SK-N-SH (cell line): ENCODE data around the gene CIB4. TPM values are rescaled to one million over a fixed set of nuclear protein-coding genes. Genes with fewer than 3 reads are reported as not detected.

ENCODE experiments used
- CTCF ChIA-PET: fragments of 300-600, 350-600 bp; formaldehyde crosslinking; extraction: SDS; loops from one replicate; lab custom pipeline; 2021; lab: Yijun Ruan, JAX
- POLR2A ChIA-PET: fragments of 350-600 bp; sonication (Branson Sonifier 250); formaldehyde crosslinking; extraction: SDS; loops from one replicate; lab custom pipeline; 2020; ENCODE audit warnings: antibody characterized with exemption, inconsistent platforms; lab: Yijun Ruan, JAX
- DNase-seq: peaks from one replicate; pipeline ENCODE4 v3.0.0; 2012
- H2AFZ ChIP-seq: fragments of 200-600 bp; sonication (generic); 2 replicates; pipeline ENCODE4 v1.8.1; 2016; ENCODE audit warnings: antibody characterized with exemption, mild to moderate bottlenecking, low read depth
- H3F3A ChIP-seq: fragments of 200-600 bp; sonication (generic); replicated peaks from 2 replicates; pipeline ENCODE3; 2016; ENCODE audit warnings: antibody characterized with exemption, mild to moderate bottlenecking; ENCODE audit not compliant: insufficient read depth
- H3K27ac ChIP-seq, 2 experiments: fragments of 200-500 bp in 1 of 2; fragments of 200-600 bp in 1 of 2; sonication (Bioruptor generic) in 1 of 2; sonication (generic), shearing (Covaris generic) in 1 of 2; 2 replicates each; pipeline versions ENCODE4 v1.5.1 to v1.6.1; 2014 to 2016; ENCODE audit warnings: low read depth in 2 of 2, inconsistent platforms in 1 of 2, low read length in 1 of 2, mild to moderate bottlenecking in 1 of 2, mixed read lengths in 1 of 2
- H3K27me3 ChIP-seq: fragments of 200-600 bp; sonication (generic), shearing (Covaris generic); 2 replicates; pipeline ENCODE4 v1.6.1; 2016; ENCODE audit warnings: mixed run types; ENCODE audit not compliant: insufficient read depth
- H3K36me3 ChIP-seq, 2 experiments: fragments of 200-500 bp in 1 of 2; fragments of 200-600 bp in 1 of 2; sonication (Bioruptor generic) in 1 of 2; sonication (generic) in 1 of 2; replicated peaks in 1 of 2; 2 replicates each; pipeline versions ENCODE3 to v1.5.1; 2014 to 2016; ENCODE audit warnings: low read length in 1 of 2, mild to moderate bottlenecking in 1 of 2; ENCODE audit not compliant: insufficient read depth in 2 of 2, control insufficient read depth in 1 of 2
- H3K4me1 ChIP-seq, 2 experiments: fragments of 200-500 bp in 1 of 2; fragments of 200-600 bp in 1 of 2; sonication (Bioruptor generic) in 1 of 2; sonication (generic), shearing (Covaris generic) in 1 of 2; 2 replicates each; pipeline versions ENCODE4 v1.5.1 to v1.6.1; 2014 to 2016; ENCODE audit warnings: low read depth in 1 of 2, low read length in 1 of 2, mixed run types in 1 of 2; ENCODE audit not compliant: insufficient read depth in 2 of 2, control insufficient read depth in 1 of 2
- H3K4me2 ChIP-seq: fragments of 200-600 bp; sonication (generic), shearing (Covaris generic); 2 replicates; pipeline ENCODE4 v1.6.1; 2017; ENCODE audit warnings: mixed run types
- H3K4me3 ChIP-seq, 2 experiments: fragments of 200-500 bp in 1 of 2; fragments of 200-600 bp in 1 of 2; sonication (Bioruptor generic) in 1 of 2; sonication (generic), shearing (Covaris generic) in 1 of 2; 2 replicates each; pipeline versions ENCODE4 v1.5.1 to v1.8.1; 2014 to 2016; ENCODE audit warnings: low read depth in 2 of 2, inconsistent platforms in 1 of 2, low read length in 1 of 2, mild to moderate bottlenecking in 1 of 2, mixed read lengths in 1 of 2, moderate library complexity in 1 of 2
- H3K79me2 ChIP-seq: fragments of 200-600 bp; sonication (generic); 2 replicates; pipeline ENCODE4 v1.8.1; 2017; ENCODE audit warnings: mild to moderate bottlenecking; ENCODE audit not compliant: insufficient read depth
- H3K9ac ChIP-seq: fragments of 200-600 bp; sonication (generic); 2 replicates; pipeline ENCODE4 v1.6.1; 2017; ENCODE audit warnings: mixed run types
- H3K9me2 ChIP-seq: fragments of 200-600 bp; sonication (generic); 2 replicates; pipeline ENCODE4 v1.6.1; 2017; ENCODE audit warnings: mixed run types
- H3K9me3 ChIP-seq: fragments of 200-600 bp; sonication (generic); 2 replicates; pipeline ENCODE4 v1.6.1; 2017; ENCODE audit warnings: mixed run types, mild to moderate bottlenecking, moderate library complexity
- H4K20me1 ChIP-seq: fragments of 200-600 bp; sonication (generic); 2 replicates; pipeline ENCODE4 v1.6.1; 2017; ENCODE audit warnings: mild to moderate bottlenecking, mixed run types; ENCODE audit not compliant: insufficient read depth
- EZH2phosphoT487 ChIP-seq: fragments of 200-600 bp; sonication (generic); IDR thresholded peaks from 2 replicates; pipeline ENCODE4 v1.6.1; 2017; ENCODE audit warnings: low read depth, mixed run types, mild to moderate bottlenecking, antibody characterized with exemption, moderate library complexity, borderline replicate concordance
- FOXM1 ChIP-seq: IDR thresholded peaks from 2 replicates; pipeline ENCODE4 v1.4.0; 2012; ENCODE audit warnings: low read depth, mild to moderate bottlenecking
- GABPA ChIP-seq: IDR thresholded peaks from 2 replicates; pipeline ENCODE4 v1.4.0; 2012; ENCODE audit warnings: low read depth, mild to moderate bottlenecking
- IRF3 ChIP-seq: fragments of 150-350 bp; IDR thresholded peaks from 2 replicates; pipeline ENCODE4 v1.6.1; 2016; ENCODE audit warnings: mild to moderate bottlenecking, low read depth, low read length
- JUND ChIP-seq: IDR thresholded peaks from 2 replicates; pipeline ENCODE4 v1.4.0; 2012
- MAX ChIP-seq: IDR thresholded peaks from 2 replicates; pipeline ENCODE4 v1.4.0; 2012; ENCODE audit warnings: low read depth
- MEF2A ChIP-seq: IDR thresholded peaks from 2 replicates; pipeline ENCODE4 v1.4.0; 2012; ENCODE audit warnings: low read depth, borderline replicate concordance
- NFIC ChIP-seq: IDR thresholded peaks from 2 replicates; pipeline ENCODE4 v1.4.0; 2012; ENCODE audit warnings: borderline replicate concordance
- PBX3 ChIP-seq: IDR thresholded peaks from 2 replicates; pipeline ENCODE4; 2012
- RCOR1 ChIP-seq: fragments of 150-350 bp; IDR thresholded peaks from 2 replicates; pipeline ENCODE4 v1.6.1; 2017; ENCODE audit warnings: antibody characterized with exemption, low read length
- TEAD4 ChIP-seq: IDR thresholded peaks from 2 replicates; pipeline ENCODE4 v1.4.0; 2012; ENCODE audit warnings: mild to moderate bottlenecking, borderline replicate concordance; ENCODE audit not compliant: insufficient read depth
- YY1 ChIP-seq: IDR thresholded peaks from 2 replicates; pipeline ENCODE4 v1.4.0; 2012; ENCODE audit warnings: low read depth, mild to moderate bottlenecking
- WGBS: methylation state at CpG from one replicate; pipeline ENCODE4 v1.1.6; 2017; ENCODE audit warnings: low lambda C conversion rate; 5-methylcytosine and 5-hydroxymethylcytosine counted together
- polyA plus RNA-seq, 3 experiments: library from polyadenylated mRNA; depleted of rRNA; stranded (reverse); fragments of >200 nt; gene quantifications; 2 replicates each; pipeline ENCODE4 v1.2.3, GENCODE V29; 2012
- TF ChIP-seq, protein P1 (sequence below): fragments of 150-350 bp; IDR thresholded peaks from 2 replicates; pipeline ENCODE4 v1.6.1; 2017; ENCODE audit warnings: antibody characterized with exemption, low read length, low read depth, borderline replicate concordance

Gene CIB4
- polyA plus RNA-seq, 1 of the 3 experiments (the other 2 are of a cell fraction) = not detected

DNA sequence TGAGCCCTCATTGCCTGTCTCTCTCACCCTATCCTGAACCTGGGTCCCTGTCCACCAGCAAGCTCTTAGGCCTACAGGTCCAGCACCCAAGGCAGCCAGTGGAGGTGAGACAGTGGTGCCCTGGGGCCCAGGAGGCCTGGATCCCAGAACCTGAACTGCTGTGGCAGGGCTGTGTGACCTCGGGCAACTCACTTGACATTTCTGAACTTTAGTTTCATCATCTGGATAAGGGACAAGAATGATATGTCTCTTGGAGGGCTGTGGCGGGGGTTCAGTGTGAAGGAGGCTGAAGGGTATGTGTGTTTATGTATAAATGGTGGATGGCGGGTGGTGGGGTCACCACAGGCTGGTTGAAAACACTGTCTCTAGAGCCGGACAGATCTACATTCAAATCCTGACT is 10.9 kb downstream of the CIB4 start:
- H3K9ac ChIP-seq = no peak overlapping the region
- no peaks in the 10 kb centered on the region for H3F3A ChIP-seq
- no peak overlapping the region for H3K4me2 ChIP-seq
- peaks cover 0 to 14% of the 10 kb centered on the region in 2 experiments; a peak in 1 of 4 replicates for H3K4me1 ChIP-seq
- H3K4me3 ChIP-seq = no peak overlapping the region
- no peak for TF ChIP-seq RCOR1
- TF ChIP-seq IRF3 = no peak
- no peak for TF ChIP-seq NFIC
- no peak for TF ChIP-seq FOXM1
- no peak for TF ChIP-seq GABPA
- no peak for TF ChIP-seq MEF2A
- TF ChIP-seq JUND = no peak
- H3K9me3 ChIP-seq = no peaks in the 10 kb centered on the region
- no peaks in the 10 kb centered on the region for H4K20me1 ChIP-seq
- POLR2A ChIA-PET = interaction anchor here (0.6 kb wide), 1 partner anchor 17 kb away, joined by 3 read pairs; no protein-coding TSS in a partner anchor
- H3K79me2 ChIP-seq = no peaks in the 10 kb centered on the region
- CTCF ChIA-PET = no interaction called here
- H3K27ac ChIP-seq = no peak overlapping the region
- 72% methylated on average over 3 of the region's 4 CpGs for WGBS
- no peak overlapping the region for H2AFZ ChIP-seq
- 0 out of 2 replicates have a peak, but pooled peaks cover 26% of the 10 kb centered on the region for H3K27me3 ChIP-seq
- no peak for DNase-seq
- no peaks in the 10 kb centered on the region for H3K9me2 ChIP-seq
- H3K36me3 ChIP-seq = no peaks in the 10 kb centered on the region

GRCh38 chr2:26629751-26630150 is 11.4 kb downstream of the CIB4 start:
- H3K36me3 ChIP-seq = no peaks in the 10 kb centered on the region
- H3K4me3 ChIP-seq = no peak overlapping the region
- H3F3A ChIP-seq = no peaks in the 10 kb centered on the region
- H3K9me2 ChIP-seq = no peaks in the 10 kb centered on the region
- POLR2A ChIA-PET = interaction anchor here (0.6 kb wide), 1 partner anchor 16 kb away, joined by 3 read pairs; no protein-coding TSS in a partner anchor
- H3K9me3 ChIP-seq = no peaks in the 10 kb centered on the region
- no peak for DNase-seq
- TF ChIP-seq MAX (no peak), PBX3 (no peak), TEAD4 (no peak), EZH2phosphoT487 (no peak), YY1 (no peak)
- TF ChIP-seq, protein P1, sequence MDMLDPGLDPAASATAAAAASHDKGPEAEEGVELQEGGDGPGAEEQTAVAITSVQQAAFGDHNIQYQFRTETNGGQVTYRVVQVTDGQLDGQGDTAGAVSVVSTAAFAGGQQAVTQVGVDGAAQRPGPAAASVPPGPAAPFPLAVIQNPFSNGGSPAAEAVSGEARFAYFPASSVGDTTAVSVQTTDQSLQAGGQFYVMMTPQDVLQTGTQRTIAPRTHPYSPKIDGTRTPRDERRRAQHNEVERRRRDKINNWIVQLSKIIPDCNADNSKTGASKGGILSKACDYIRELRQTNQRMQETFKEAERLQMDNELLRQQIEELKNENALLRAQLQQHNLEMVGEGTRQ = no peak
- no peak overlapping the region for H2AFZ ChIP-seq
- no peak overlapping the region for H3K4me2 ChIP-seq
- CTCF ChIA-PET = no interaction called here
- H3K9ac ChIP-seq = no peak overlapping the region
- H4K20me1 ChIP-seq = no peaks in the 10 kb centered on the region
- H3K27ac ChIP-seq = no peak overlapping the region
- 77% methylated on average over 9 of the region's 10 CpGs for WGBS
- H3K27me3 ChIP-seq = 0 out of 2 replicates have a peak, but pooled peaks cover 26% of the 10 kb centered on the region
- no peaks in the 10 kb centered on the region for H3K79me2 ChIP-seq
- H3K4me1 ChIP-seq = peaks cover 0 to 14% of the 10 kb centered on the region in 2 experiments; a peak in 1 of 4 replicates
